Panc1 (cell line): ENCODE data around the gene FAM131B.

ENCODE experiments used
- POLR2AphosphoS5 ChIP-seq: IDR thresholded peaks from 2 replicates; pipeline ENCODE4 v1.6.1; 2012; ENCODE audit warnings: mild to moderate bottlenecking, low read depth, low read length, moderate library complexity
- SIN3A ChIP-seq: IDR thresholded peaks from 2 replicates; pipeline ENCODE4 v1.6.1; 2012; ENCODE audit warnings: low read depth, mild to moderate bottlenecking, low read length, moderate library complexity, borderline replicate concordance; ENCODE audit not compliant: insufficient read depth
- TCF7L2 ChIP-seq: IDR thresholded peaks from 2 replicates; pipeline ENCODE4 v1.6.1; 2011; ENCODE audit warnings: mild to moderate bottlenecking, low read depth, low read length, inconsistent platforms
- TF ChIP-seq, protein P1 (sequence below): fragments of 450-650 bp; IDR thresholded peaks from 2 replicates; pipeline ENCODE4 v1.5.1; 2017; ENCODE audit warnings: mild to moderate bottlenecking

- TF ChIP-seq, protein P1, sequence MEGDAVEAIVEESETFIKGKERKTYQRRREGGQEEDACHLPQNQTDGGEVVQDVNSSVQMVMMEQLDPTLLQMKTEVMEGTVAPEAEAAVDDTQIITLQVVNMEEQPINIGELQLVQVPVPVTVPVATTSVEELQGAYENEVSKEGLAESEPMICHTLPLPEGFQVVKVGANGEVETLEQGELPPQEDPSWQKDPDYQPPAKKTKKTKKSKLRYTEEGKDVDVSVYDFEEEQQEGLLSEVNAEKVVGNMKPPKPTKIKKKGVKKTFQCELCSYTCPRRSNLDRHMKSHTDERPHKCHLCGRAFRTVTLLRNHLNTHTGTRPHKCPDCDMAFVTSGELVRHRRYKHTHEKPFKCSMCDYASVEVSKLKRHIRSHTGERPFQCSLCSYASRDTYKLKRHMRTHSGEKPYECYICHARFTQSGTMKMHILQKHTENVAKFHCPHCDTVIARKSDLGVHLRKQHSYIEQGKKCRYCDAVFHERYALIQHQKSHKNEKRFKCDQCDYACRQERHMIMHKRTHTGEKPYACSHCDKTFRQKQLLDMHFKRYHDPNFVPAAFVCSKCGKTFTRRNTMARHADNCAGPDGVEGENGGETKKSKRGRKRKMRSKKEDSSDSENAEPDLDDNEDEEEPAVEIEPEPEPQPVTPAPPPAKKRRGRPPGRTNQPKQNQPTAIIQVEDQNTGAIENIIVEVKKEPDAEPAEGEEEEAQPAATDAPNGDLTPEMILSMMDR: no peak
- TF ChIP-seq POLR2AphosphoS5: no peak
- no peak for TF ChIP-seq TCF7L2
- TF ChIP-seq SIN3A: no peak
Measured at GRCh38 chr7:143399151-143399550, 36.6 kb upstream of the FAM131B start.
